ENCODE data around the gene LYRM1. TPM values are rescaled to one million over a fixed set of nuclear protein-coding genes. Genes with fewer than 3 reads are reported as not detected.

LYRM1 gene
- total and polyA plus RNA-seq, 4 donors = 27.8 to 50.5 (median 31.1) TPM

GRCh38 chr16:20954574-20954973 is 54.0 kb downstream of the LYRM1 start:
- no peak for TF ChIP-seq CTCF (IDR thresholded peaks at IDR 0.05; ENCODE audit: control extremely low read depth, extremely low read depth)
- no peaks in the 10 kb centered on the region for H3K9me3 ChIP-seq (ENCODE audit: control insufficient read depth in 4 of 4, insufficient read depth in 3 of 4, low read length in 3 of 4)
- ATAC-seq (ENCODE audit: insufficient read depth, low FRiP score) (no peak), DNase-seq (no peak)
- H3K4me1 ChIP-seq (ENCODE audit: control insufficient read depth in 5 of 5, insufficient read depth in 5 of 5, low read length in 5 of 5) = no peaks in the 10 kb centered on the region
- WGBS, 2 donors = 94 to 99% methylated on average over 11 of the region's 11 CpGs
- H3K27ac ChIP-seq (ENCODE audit: low read depth in 1 of 2, low read length in 1 of 2) = no peak overlapping the region
- H3K4me3 ChIP-seq = no peak overlapping the region
- no peaks in the 10 kb centered on the region for H3K27me3 ChIP-seq (ENCODE audit: control insufficient read depth in 3 of 3, insufficient read depth in 3 of 3, low read length in 2 of 3)
- H3K9ac ChIP-seq (ENCODE audit: insufficient read depth in 1 of 2, low read length in 2 of 2) = no peak overlapping the region
- no peaks in the 10 kb centered on the region for H3K36me3 ChIP-seq (ENCODE audit: control insufficient read depth in 4 of 4, insufficient read depth in 4 of 4, low read length in 4 of 4)

GRCh38 chr16:20956319-20956718 is 55.7 kb downstream of the LYRM1 start:
- WGBS, 2 donors = 75 to 78% methylated on average over 3 of the region's 3 CpGs
- Histone ChIP-seq H3K9ac (ENCODE audit: insufficient read depth in 1 of 2, low read length in 2 of 2) (no peak overlapping the region), H3K36me3 (ENCODE audit: control insufficient read depth in 4 of 4, insufficient read depth in 4 of 4, low read length in 4 of 4) (no peaks in the 10 kb centered on the region), H3K4me3 (no peak overlapping the region), H3K27ac (ENCODE audit: low read depth in 1 of 2, low read length in 1 of 2) (no peak overlapping the region), H3K9me3 (ENCODE audit: control insufficient read depth in 4 of 4, insufficient read depth in 3 of 4, low read length in 3 of 4) (no peaks in the 10 kb centered on the region), H3K27me3 (ENCODE audit: control insufficient read depth in 3 of 3, insufficient read depth in 3 of 3, low read length in 2 of 3) (no peaks in the 10 kb centered on the region), H3K4me1 (ENCODE audit: control insufficient read depth in 5 of 5, insufficient read depth in 5 of 5, low read length in 5 of 5) (no peaks in the 10 kb centered on the region)
- no peak for TF ChIP-seq CTCF (IDR thresholded peaks at IDR 0.05; ENCODE audit: control extremely low read depth, extremely low read depth)
- DNase-seq (peak in 2 of 3 donors; percentile 14 to 41), ATAC-seq (ENCODE audit: insufficient read depth, low FRiP score) (no peak)

- no peak overlapping the region for H3K9ac ChIP-seq (ENCODE audit: insufficient read depth in 1 of 2, low read length in 2 of 2)
- WGBS, 2 donors = 86 to 93% methylated on average over 3 of the region's 3 CpGs
- no peak for TF ChIP-seq CTCF (IDR thresholded peaks at IDR 0.05; ENCODE audit: control extremely low read depth, extremely low read depth)
Observed at GRCh38 chr16:20957153-20957552, 56.6 kb downstream of the LYRM1 start.

GRCh38 chr16:20960899-20961298 is 60.3 kb downstream of the LYRM1 start:
- no peak for TF ChIP-seq CTCF (IDR thresholded peaks at IDR 0.05; ENCODE audit: control extremely low read depth, extremely low read depth)
- H3K27ac ChIP-seq (ENCODE audit: low read depth in 1 of 2, low read length in 1 of 2) = no peak overlapping the region
- DNase-seq = no peak
- no peaks in the 10 kb centered on the region for H3K36me3 ChIP-seq (ENCODE audit: control insufficient read depth in 4 of 4, insufficient read depth in 4 of 4, low read length in 4 of 4)
- H3K27me3 ChIP-seq (ENCODE audit: control insufficient read depth in 3 of 3, insufficient read depth in 3 of 3, low read length in 2 of 3) = no peaks in the 10 kb centered on the region
- no peak overlapping the region for H3K9ac ChIP-seq (ENCODE audit: insufficient read depth in 1 of 2, low read length in 2 of 2)
- H3K4me1 ChIP-seq (ENCODE audit: control insufficient read depth in 5 of 5, insufficient read depth in 5 of 5, low read length in 5 of 5) = no peaks in the 10 kb centered on the region
- WGBS, 2 donors = 91 to 97% methylated on average over 5 of the region's 5 CpGs
- no peaks in the 10 kb centered on the region for H3K9me3 ChIP-seq (ENCODE audit: control insufficient read depth in 4 of 4, insufficient read depth in 3 of 4, low read length in 3 of 4)
- H3K4me3 ChIP-seq = no peak overlapping the region
- ATAC-seq (ENCODE audit: insufficient read depth, low FRiP score) = no peak

More at GRCh38 chr16:20957153-20957552, 56.6 kb downstream of the LYRM1 start:
- Histone ChIP-seq H3K4me1 (ENCODE audit: control insufficient read depth in 5 of 5, insufficient read depth in 5 of 5, low read length in 5 of 5) (no peaks in the 10 kb centered on the region), H3K27me3 (ENCODE audit: control insufficient read depth in 3 of 3, insufficient read depth in 3 of 3, low read length in 2 of 3) (no peaks in the 10 kb centered on the region), H3K9me3 (ENCODE audit: control insufficient read depth in 4 of 4, insufficient read depth in 3 of 4, low read length in 3 of 4) (no peaks in the 10 kb centered on the region), H3K36me3 (ENCODE audit: control insufficient read depth in 4 of 4, insufficient read depth in 4 of 4, low read length in 4 of 4) (no peaks in the 10 kb centered on the region), H3K27ac (ENCODE audit: low read depth in 1 of 2, low read length in 1 of 2) (no peak overlapping the region), H3K4me3 (no peak overlapping the region)
- no peak for DNase-seq
- no peak for ATAC-seq (ENCODE audit: insufficient read depth, low FRiP score)

Data from lung (tissue), 12 donors.